Endodermal cell (in vitro differentiated cells): ENCODE measurements around the gene MRAP. TPM values are rescaled to one million over a fixed set of nuclear protein-coding genes. Genes with fewer than 3 reads are reported as not detected.
A peak's percentile ranks its signal among the peaks of the same experiment; 100 is the strongest.

Experiments used
- DNase-seq: peaks from one replicate; pipeline ENCODE4 v3.0.0-alpha.2; 2017
- H3K27ac ChIP-seq: 2 replicates; pipeline ENCODE4 v1.5.1; 2013; ENCODE audit warnings: mild to moderate bottlenecking, low read depth, low read length, moderate library complexity
- H3K27me3 ChIP-seq: 2 replicates; pipeline ENCODE4 v1.6.1; 2013; ENCODE audit warnings: mild to moderate bottlenecking, low read length, moderate library complexity; ENCODE audit not compliant: insufficient read depth, control insufficient read depth, poor library complexity, severe bottlenecking
- H3K36me3 ChIP-seq: 2 replicates; pipeline ENCODE4 v1.7.0; 2013; ENCODE audit warnings: mild to moderate bottlenecking, low read length, moderate library complexity; ENCODE audit not compliant: control insufficient read depth, insufficient read depth
- H3K4me1 ChIP-seq: one replicate; pipeline ENCODE4 v1.7.0; 2013; ENCODE audit warnings: low read length; ENCODE audit not compliant: control insufficient read depth, insufficient read depth
- H3K4me3 ChIP-seq: 2 replicates; pipeline ENCODE4 v1.5.1; 2013; ENCODE audit warnings: mild to moderate bottlenecking, low read length, moderate library complexity
- H3K9ac ChIP-seq: 2 replicates; pipeline ENCODE4 v1.6.1; 2013; ENCODE audit warnings: mild to moderate bottlenecking, low read length, moderate library complexity; ENCODE audit not compliant: poor library complexity, severe bottlenecking; ENCODE audit errors: extremely low read depth
- H3K9me3 ChIP-seq: 2 replicates; pipeline ENCODE4 v1.6.1; 2013; ENCODE audit warnings: mild to moderate bottlenecking, low read length, moderate library complexity; ENCODE audit not compliant: control insufficient read depth
- H3K27ac Mint-ChIP-seq: 2 replicates; pipeline ENCODE4 v1.8.0; 2020; ENCODE audit warnings: mixed read lengths
- H3K27me3 Mint-ChIP-seq: 2 replicates; pipeline ENCODE4 v1.8.0; 2021; ENCODE audit warnings: mild to moderate bottlenecking, mixed read lengths; ENCODE audit not compliant: insufficient read depth
- H3K36me3 Mint-ChIP-seq: 2 replicates; pipeline ENCODE4 v1.8.0; 2020; ENCODE audit warnings: low read depth, mixed read lengths
- H3K4me1 Mint-ChIP-seq: 2 replicates; pipeline ENCODE4 v1.8.0; 2020; ENCODE audit warnings: mixed read lengths
- H3K4me3 Mint-ChIP-seq: 2 replicates; pipeline ENCODE4 v1.8.0; 2020; ENCODE audit warnings: mild to moderate bottlenecking, moderate library complexity, mixed read lengths
- H3K9me3 Mint-ChIP-seq: 2 replicates; pipeline ENCODE4 v1.8.0; 2020; ENCODE audit warnings: mild to moderate bottlenecking, mixed read lengths
- WGBS, 2 experiments: methylation state at CpG; one replicate each; pipeline versions ENCODE4 v1.1.5 to v1.1.7; 2013; ENCODE audit warnings: missing lambda C conversion rate in 2 of 2, mixed read lengths in 1 of 2; ENCODE audit not compliant: insufficient coverage in 1 of 2, insufficient read length in 1 of 2; 5-methylcytosine and 5-hydroxymethylcytosine counted together
- total RNA-seq, 2 donors: library from RNA; stranded (reverse); fragmentation: NEBNext Ultra II Directional in 1 of 2; extraction: Animal tissue kit (Norgen Biotek cat#: 25700) in 1 of 2; gene quantifications; 2 replicates in 1 of 2; 3 replicates in 1 of 2; pipeline ENCODE4 v1.2.1, GENCODE V29; 2021
- TF ChIP-seq, protein P1 (sequence below): fragments of 200-600 bp; sonication (generic); conservative IDR thresholded peaks from 2 replicates; pipeline ENCODE4 v1.5.0; 2021; ENCODE audit warnings: antibody characterized with exemption, mild to moderate bottlenecking

Gene MRAP
- total RNA-seq, 2 donors from 2014 or later: not detected

DNA sequence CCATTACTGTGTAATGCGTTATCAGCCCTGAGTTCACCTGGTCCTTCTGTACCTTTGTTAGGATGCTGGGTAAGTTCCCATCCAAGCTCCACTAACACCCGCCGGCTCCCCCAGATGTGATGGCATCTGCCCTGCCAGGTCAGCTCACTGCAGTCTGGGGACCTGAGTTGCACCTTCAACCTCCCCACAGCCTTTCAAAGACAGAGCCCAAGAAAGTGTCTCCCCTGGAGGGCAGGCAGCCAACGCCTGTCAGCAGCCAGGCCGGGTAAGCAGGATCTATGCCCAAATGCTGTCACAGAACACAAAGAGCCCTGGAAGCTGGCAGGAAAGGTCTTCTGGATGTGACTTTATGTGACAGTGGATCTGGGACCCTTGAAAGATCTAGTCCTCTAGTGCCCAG lies 13.7 kb downstream of the MRAP start:
- no peaks in the 10 kb centered on the region for H3K9me3 ChIP-seq
- no peaks in the 10 kb centered on the region for H3K27me3 Mint-ChIP-seq
- no peak overlapping the region for H3K27ac ChIP-seq
- H3K4me1 Mint-ChIP-seq: no peaks in the 10 kb centered on the region
- WGBS, 2 experiments: 95% methylated on average over 5 of the region's 5 CpGs; no CpG with 5 or more reads in 1 of the 2 experiments
- no peak overlapping the region for H3K27ac Mint-ChIP-seq
- peaks cover 28% of the 10 kb centered on the region for H3K36me3 ChIP-seq
- H3K4me3 ChIP-seq: no peak overlapping the region
- H3K4me1 ChIP-seq: no peaks in the 10 kb centered on the region
- no peak overlapping the region for H3K4me3 Mint-ChIP-seq
- no peaks in the 10 kb centered on the region for H3K9me3 Mint-ChIP-seq
- no peak for DNase-seq
- H3K36me3 Mint-ChIP-seq: peaks cover 33% of the 10 kb centered on the region
- TF ChIP-seq, protein P1, sequence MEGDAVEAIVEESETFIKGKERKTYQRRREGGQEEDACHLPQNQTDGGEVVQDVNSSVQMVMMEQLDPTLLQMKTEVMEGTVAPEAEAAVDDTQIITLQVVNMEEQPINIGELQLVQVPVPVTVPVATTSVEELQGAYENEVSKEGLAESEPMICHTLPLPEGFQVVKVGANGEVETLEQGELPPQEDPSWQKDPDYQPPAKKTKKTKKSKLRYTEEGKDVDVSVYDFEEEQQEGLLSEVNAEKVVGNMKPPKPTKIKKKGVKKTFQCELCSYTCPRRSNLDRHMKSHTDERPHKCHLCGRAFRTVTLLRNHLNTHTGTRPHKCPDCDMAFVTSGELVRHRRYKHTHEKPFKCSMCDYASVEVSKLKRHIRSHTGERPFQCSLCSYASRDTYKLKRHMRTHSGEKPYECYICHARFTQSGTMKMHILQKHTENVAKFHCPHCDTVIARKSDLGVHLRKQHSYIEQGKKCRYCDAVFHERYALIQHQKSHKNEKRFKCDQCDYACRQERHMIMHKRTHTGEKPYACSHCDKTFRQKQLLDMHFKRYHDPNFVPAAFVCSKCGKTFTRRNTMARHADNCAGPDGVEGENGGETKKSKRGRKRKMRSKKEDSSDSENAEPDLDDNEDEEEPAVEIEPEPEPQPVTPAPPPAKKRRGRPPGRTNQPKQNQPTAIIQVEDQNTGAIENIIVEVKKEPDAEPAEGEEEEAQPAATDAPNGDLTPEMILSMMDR: no peak
- H3K27me3 ChIP-seq: no peaks in the 10 kb centered on the region
- H3K9ac ChIP-seq: no peak overlapping the region

DNA sequence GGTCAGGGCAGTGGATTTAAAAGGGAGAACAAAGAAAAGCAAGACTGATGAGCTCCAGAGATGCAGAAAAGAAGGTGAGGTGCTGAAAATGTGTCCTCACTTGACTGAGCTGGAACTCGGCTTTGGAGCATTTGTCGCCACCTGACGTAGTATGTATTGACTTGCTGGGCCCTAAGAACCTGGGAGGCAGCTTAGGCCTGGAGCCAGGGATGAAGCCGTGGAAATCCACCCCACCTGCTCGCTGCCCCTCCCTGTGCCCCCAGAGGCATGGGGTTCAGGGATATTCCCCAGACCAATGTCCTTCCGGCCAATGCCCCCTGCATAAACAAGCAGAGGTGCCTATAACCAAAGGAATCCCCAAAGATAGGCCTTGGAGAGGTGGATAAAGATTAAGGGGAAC lies 14.3 kb downstream of the MRAP start:
- Histone ChIP-seq H3K27ac (no peak overlapping the region), H3K9ac (no peak overlapping the region), H3K27me3 (no peaks in the 10 kb centered on the region), H3K9me3 (no peaks in the 10 kb centered on the region), H3K4me1 (no peaks in the 10 kb centered on the region), H3K36me3 (peaks cover 35% of the 10 kb centered on the region), H3K4me3 (no peak overlapping the region)
- Mint-ChIP-seq H3K9me3 (no peaks in the 10 kb centered on the region), H3K4me3 (no peak overlapping the region), H3K27ac (no peak overlapping the region), H3K4me1 (no peaks in the 10 kb centered on the region), H3K36me3 (peaks cover 35% of the 10 kb centered on the region), H3K27me3 (no peaks in the 10 kb centered on the region)
- TF ChIP-seq, protein P1: no peak
- 96 to 98% methylated on average over 6 of the region's 6 CpGs for WGBS, 2 experiments
- DNase-seq: peak; percentile 18

GRCh38 chr21:32314806-32315205 lies 16.2 kb downstream of the MRAP start:
- DNase-seq: no peak
- peaks cover 48% of the 10 kb centered on the region for H3K36me3 ChIP-seq
- H3K4me3 ChIP-seq: no peak overlapping the region
- no peaks in the 10 kb centered on the region for H3K9me3 Mint-ChIP-seq
- 96 to 98% methylated on average over 16 of the region's 16 CpGs for WGBS, 2 experiments
- H3K27ac ChIP-seq: no peak overlapping the region
- no peak overlapping the region for H3K27ac Mint-ChIP-seq
- no peak overlapping the region for H3K4me3 Mint-ChIP-seq
- peaks cover 8% of the 10 kb centered on the region for H3K4me1 ChIP-seq
- no peaks in the 10 kb centered on the region for H3K27me3 ChIP-seq
- H3K36me3 Mint-ChIP-seq: peaks cover 52% of the 10 kb centered on the region
- H3K9me3 ChIP-seq: no peaks in the 10 kb centered on the region
- peaks cover 11% of the 10 kb centered on the region for H3K4me1 Mint-ChIP-seq
- H3K9ac ChIP-seq: no peak overlapping the region
- H3K27me3 Mint-ChIP-seq: no peaks in the 10 kb centered on the region
- TF ChIP-seq, protein P1: no peak
